Epithelial cell of esophagus (primary cell): Measurements from ENCODE around the gene SLC35A4.

Experiments
- DNase-seq: peaks from one replicate; pipeline ENCODE4 v3.0.0; 2010; ENCODE audit warnings: low read depth
- H3K4me3 ChIP-seq: 2 replicates; pipeline ENCODE4 v1.5.1; 2011; ENCODE audit warnings: mild to moderate bottlenecking, low read length, control low read depth
- CTCF ChIP-seq: IDR thresholded peaks from 2 replicates; pipeline ENCODE4 v1.5.1; 2011; ENCODE audit warnings: low read depth, mild to moderate bottlenecking, low read length, control low read depth, inconsistent platforms; ENCODE audit not compliant: insufficient read depth; ENCODE audit errors: missing control alignments

SLC35A4 gene

DNA sequence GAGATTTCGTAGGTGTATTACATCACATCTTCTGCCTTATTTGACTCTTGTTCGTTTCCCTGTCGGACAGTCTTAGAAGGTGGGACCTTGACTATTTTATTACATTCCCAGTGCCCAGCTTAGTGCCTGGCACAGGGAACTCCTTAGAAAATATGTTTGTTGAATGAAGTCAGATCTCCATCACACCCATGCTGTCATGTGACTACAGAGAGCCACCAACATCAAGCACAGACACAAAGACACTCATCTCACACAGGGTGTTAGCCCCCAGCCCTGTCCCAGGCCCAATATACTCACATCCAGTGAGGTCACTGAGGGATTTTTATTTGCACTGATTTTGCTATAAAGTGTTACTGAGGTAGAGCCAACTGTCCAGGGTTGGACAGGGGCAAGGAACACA is 6.7 kb upstream of the SLC35A4 start:
- H3K4me3 ChIP-seq, result no peak overlapping the region
- no peak for TF ChIP-seq CTCF
- no peak for DNase-seq

DNA sequence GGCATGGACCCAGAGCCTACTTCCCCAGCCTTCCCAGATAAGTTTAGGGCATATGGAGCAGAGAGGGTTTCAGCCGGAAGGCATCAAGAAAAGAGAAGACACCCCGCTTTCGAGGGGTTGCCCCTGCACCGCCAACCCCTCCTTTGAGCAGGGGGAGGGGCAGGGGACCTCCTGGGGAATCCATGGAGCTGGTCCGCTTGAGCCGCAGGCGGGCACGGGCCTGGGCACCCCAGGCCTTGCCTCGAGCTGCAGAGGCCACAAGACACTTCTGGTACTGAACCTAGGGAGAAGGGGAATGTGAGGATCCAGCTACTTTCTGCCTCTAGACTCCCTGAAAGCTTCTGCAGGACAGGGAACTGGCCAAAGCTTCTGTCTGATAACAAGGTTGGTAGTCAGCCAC is 6.1 kb upstream of the SLC35A4 start:
- no peak overlapping the region for H3K4me3 ChIP-seq
- TF ChIP-seq CTCF, result no peak
- DNase-seq, result no peak

DNA sequence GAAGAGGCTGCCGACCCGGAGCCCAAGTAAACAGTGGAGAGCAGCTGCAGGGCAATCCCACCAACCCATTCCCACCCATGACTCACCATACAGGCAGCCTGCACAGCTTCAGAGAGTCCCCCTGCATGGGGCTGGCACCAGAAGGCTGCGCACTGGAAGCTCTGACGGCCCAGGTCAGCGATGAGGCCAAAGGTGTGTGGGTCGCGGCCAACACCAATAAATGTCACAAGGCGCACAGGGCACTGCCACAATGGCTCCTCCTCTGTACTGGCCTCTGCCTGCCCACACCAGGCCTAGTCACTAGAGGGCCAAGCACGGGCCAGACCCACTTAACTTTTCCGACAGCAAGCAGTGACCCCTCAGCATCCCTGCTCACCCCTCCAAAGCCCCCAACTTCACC is 4.4 kb upstream of the SLC35A4 start:
- no peak for TF ChIP-seq CTCF
- no peak for DNase-seq
- no peak overlapping the region for H3K4me3 ChIP-seq

DNA sequence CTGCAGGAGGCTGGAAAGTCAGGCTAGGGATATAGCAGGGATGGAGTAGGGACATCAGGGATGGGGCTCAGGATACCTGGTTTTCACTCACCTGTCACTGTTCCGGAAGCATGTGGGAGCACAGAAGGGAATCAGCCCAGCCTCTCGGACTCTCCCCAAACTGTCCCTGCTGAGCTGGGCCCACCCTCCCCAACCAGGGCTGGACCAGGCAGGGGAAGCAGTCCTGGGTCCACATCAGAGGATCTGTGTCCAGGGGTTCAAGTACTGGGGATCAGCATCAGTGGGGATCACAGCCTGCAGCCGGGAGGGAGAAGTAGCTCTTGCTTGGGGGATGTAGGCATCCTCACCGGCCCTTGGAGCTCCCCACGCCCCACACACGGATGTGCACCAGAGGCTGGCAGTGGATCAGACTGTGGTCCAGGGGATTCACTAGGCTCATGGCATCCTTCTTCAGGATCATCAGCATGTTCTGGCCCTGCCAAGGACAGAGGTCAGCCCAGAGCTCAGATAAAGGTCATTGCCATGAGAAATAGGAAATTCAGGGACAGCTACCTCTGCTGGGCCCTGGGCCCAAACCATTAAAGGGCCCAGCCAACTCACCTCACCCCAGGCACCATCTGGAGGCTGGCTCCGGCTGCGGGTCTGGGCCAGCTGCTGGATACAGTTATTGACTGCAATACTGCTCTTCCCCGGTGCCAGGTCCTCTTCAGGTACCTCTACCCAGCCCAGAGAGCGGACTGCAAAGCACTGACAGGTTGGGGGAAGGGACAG is 2.7 kb upstream of the SLC35A4 start:
- DNase-seq, result no peak
- H3K4me3 ChIP-seq, result no peak overlapping the region
- TF ChIP-seq CTCF, result no peak

DNA sequence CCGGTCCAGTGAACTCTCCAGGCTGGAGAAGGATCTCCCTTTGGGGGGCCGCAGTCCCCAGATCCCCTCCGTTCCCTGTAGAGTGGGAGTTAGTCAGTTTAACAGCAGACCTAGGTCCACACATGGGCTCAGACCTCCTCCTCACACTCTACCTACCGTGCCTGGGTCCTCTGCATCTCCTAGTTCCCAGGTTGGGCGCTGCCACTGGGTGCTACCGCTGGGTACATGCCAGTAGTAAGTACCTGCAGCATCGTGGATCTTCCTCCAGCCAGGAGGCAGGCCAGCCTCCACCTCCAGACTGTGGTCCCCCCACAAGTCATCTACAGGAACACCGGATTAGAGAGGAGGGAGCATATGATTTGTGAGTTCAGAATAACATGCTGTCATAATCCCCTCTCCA is 1.0 kb upstream of the SLC35A4 start:
- peak overlapping the region; percentile 90 for H3K4me3 ChIP-seq
- peak; percentile 5 for TF ChIP-seq CTCF
- DNase-seq, result no peak

DNA sequence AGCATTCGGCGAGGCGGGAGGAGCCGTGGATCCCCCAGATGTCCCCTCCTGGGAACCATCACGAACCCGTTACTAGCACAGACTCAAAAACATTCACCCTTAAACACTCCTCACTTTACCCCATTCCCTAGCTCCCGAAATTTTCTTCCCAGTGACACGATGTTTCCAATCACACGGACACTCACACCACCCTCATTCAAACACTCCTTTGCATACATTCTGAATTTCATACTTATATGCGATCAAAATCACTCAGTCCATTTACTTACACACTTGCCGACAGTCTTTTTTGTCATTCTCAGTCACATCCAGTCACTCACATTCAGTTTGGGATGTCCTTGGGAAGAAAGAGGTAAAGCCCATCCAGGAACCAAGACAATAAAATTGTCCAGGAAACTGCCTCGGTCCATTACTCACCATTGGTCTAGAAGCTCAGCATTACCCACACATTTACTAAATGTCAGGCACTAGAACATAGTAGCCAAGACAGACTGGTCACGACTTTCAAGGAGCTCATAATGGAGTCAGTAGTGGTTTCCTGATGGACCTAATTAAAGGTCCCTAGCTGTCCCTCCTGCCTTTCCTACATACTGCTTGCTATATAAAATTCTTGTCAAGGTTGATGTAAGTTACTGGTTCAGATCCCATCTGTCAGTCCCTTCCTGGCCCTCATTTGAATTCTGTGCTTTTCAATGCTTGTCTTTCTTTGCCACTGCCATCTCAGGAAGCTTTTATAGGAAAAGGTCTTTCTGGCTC is 574 bp downstream of the SLC35A4 start:
- no peak for TF ChIP-seq CTCF
- peak overlapping the region; percentile 90 for H3K4me3 ChIP-seq
- DNase-seq, result peak; percentile 37
